PC-9 (cell line): ENCODE measurements around the gene IMMP2L. TPM values are rescaled to one million over a fixed set of nuclear protein-coding genes. Genes with fewer than 3 reads are reported as not detected.

Experiments
- BruUV-seq: library from RNA; stranded (reverse); fragments of 400-500 nt; replicated peaks from 2 replicates; lab custom pipeline; 2021; lab: Mats Ljungman, UMichigan
- CTCF ChIA-PET: fragments of 300-600 bp; sonication (Branson Sonifier 250); formaldehyde crosslinking; loops from one replicate; lab custom pipeline; 2022; ENCODE audit warnings: antibody characterized with exemption; lab: Charles Lee
- POLR2A ChIA-PET: fragments of 300-600 bp; sonication (Branson Sonifier 250); formaldehyde crosslinking; loops from one replicate; lab custom pipeline; 2022; ENCODE audit warnings: antibody characterized with exemption; ENCODE audit not compliant: unreplicated experiment; lab: Charles Lee
- DNase-seq, 2 experiments: peaks; one replicate each; pipeline versions ENCODE4 v3.0.0 to v3.0.0-alpha.2; 2015 to 2022; ENCODE audit warnings: mixed read lengths in 1 of 2
- H2AFZ ChIP-seq: fragments of 200-600 bp; sonication (generic); 2 replicates; pipeline ENCODE4 v1.8.1; 2017; ENCODE audit warnings: antibody characterized with exemption
- H3F3A ChIP-seq: fragments of 200-600 bp; sonication (generic); 2 replicates; pipeline ENCODE4 v1.8.1; 2017; ENCODE audit warnings: antibody characterized with exemption, mild to moderate bottlenecking, low read depth; ENCODE audit not compliant: insufficient read depth
- H3K27ac ChIP-seq: fragments of 200-600 bp; sonication (generic); 2 replicates; pipeline ENCODE4 v1.6.1; 2016; ENCODE audit warnings: mixed run types
- H3K27me3 ChIP-seq: fragments of 200-600 bp; sonication (generic); 2 replicates; pipeline ENCODE4 v1.6.1; 2016; ENCODE audit warnings: low read depth, mixed run types; ENCODE audit not compliant: insufficient read depth
- H3K36me3 ChIP-seq: fragments of 200-600 bp; sonication (generic); 2 replicates; pipeline ENCODE4 v1.6.1; 2016; ENCODE audit warnings: low read depth, mixed run types
- H3K4me1 ChIP-seq: fragments of 200-600 bp; sonication (generic); replicated peaks from 2 replicates; pipeline ENCODE4 v1.6.1; 2016; ENCODE audit warnings: mixed run types; ENCODE audit not compliant: insufficient read depth
- H3K4me2 ChIP-seq: fragments of 200-600 bp; sonication (generic); 2 replicates; pipeline ENCODE4 v1.6.1; 2017; ENCODE audit warnings: mixed run types
- H3K4me3 ChIP-seq: fragments of 200-600 bp; sonication (generic); 2 replicates; pipeline ENCODE4 v1.6.1; 2016; ENCODE audit warnings: mixed run types
- H3K79me2 ChIP-seq: fragments of 200-600 bp; sonication (generic); 2 replicates; pipeline ENCODE4 v1.6.1; 2017; ENCODE audit warnings: low read depth, mixed run types
- H3K9me2 ChIP-seq: fragments of 200-600 bp; sonication (generic); 2 replicates; pipeline ENCODE4 v1.8.1; 2017; ENCODE audit warnings: mild to moderate bottlenecking; ENCODE audit not compliant: insufficient read depth
- H3K9me3 ChIP-seq: fragments of 200-600 bp; sonication (generic); 2 replicates; pipeline ENCODE4 v1.8.1; 2016; ENCODE audit warnings: low read depth; ENCODE audit not compliant: insufficient read depth
- H4K20me1 ChIP-seq: fragments of 200-600 bp; sonication (generic); 2 replicates; pipeline ENCODE4 v1.8.1; 2017; ENCODE audit not compliant: insufficient read depth
- CTCF ChIP-seq: fragments of 200-600 bp; sonication (generic); conservative IDR thresholded peaks from 2 replicates; pipeline ENCODE4 v1.6.1; 2017; ENCODE audit warnings: mixed run types, antibody characterized with exemption, mild to moderate bottlenecking, moderate library complexity
- EZH2 ChIP-seq: fragments of 200-600 bp; sonication (generic); IDR thresholded peaks from 2 replicates; pipeline ENCODE4 v1.8.0; 2017; ENCODE audit warnings: antibody characterized with exemption, low read depth
- intact Hi-C: fragments of 100-400 bp; cut with micrococcal nuclease; formaldehyde crosslinking; loops from one replicate; pipeline ENCODE4 v1.10.0; 2022; ENCODE audit not compliant: unreplicated experiment
- total RNA-seq: library from RNA; stranded (reverse); gene quantifications from 2 replicates; pipeline ENCODE4 v1.2.3, GENCODE V29; 2021

Gene IMMP2L
- total RNA-seq, 1 experiment from 2014 or later: 40.5 TPM

GRCh38 chr7:111312966-111313365, 249.3 kb downstream of the IMMP2L start:
- Histone ChIP-seq H3K27ac (no peak overlapping the region), H3K9me3 (no peaks in the 10 kb centered on the region), H4K20me1 (no peaks in the 10 kb centered on the region), H3K4me2 (no peak overlapping the region), H3F3A (no peaks in the 10 kb centered on the region), H3K4me1 (no peaks in the 10 kb centered on the region), H3K79me2 (no peaks in the 10 kb centered on the region), H2AFZ (no peak overlapping the region), H3K9me2 (no peaks in the 10 kb centered on the region; the same call in 1 of the 2 replicates), H3K27me3 (no peaks in the 10 kb centered on the region), H3K36me3 (no peaks in the 10 kb centered on the region), H3K4me3 (no peak overlapping the region)
- intact Hi-C loops: no loop called here
- no peak for DNase-seq
- ChIA-PET CTCF (no interaction called here), POLR2A (interaction anchor here (0.6 kb wide), 2 partner anchors 35 to 1390 kb away, joined by 4 read pairs; no protein-coding TSS in a partner anchor)
- BruUV-seq: no TSS peak
- TF ChIP-seq CTCF (no peak), EZH2 (no peak)

- Histone ChIP-seq H3K27me3 (no peaks in the 10 kb centered on the region), H3K9me2 (no peaks in the 10 kb centered on the region; the same call in 1 of the 2 replicates), H3K4me3 (no peak overlapping the region), H2AFZ (no peak overlapping the region), H3K9me3 (no peaks in the 10 kb centered on the region), H3K27ac (no peak overlapping the region), H3K4me2 (no peak overlapping the region), H3K36me3 (no peaks in the 10 kb centered on the region), H4K20me1 (no peaks in the 10 kb centered on the region), H3K79me2 (no peaks in the 10 kb centered on the region), H3F3A (no peaks in the 10 kb centered on the region), H3K4me1 (no peaks in the 10 kb centered on the region)
- POLR2A ChIA-PET: no interaction called here
- BruUV-seq: no TSS peak
- intact Hi-C loops: no loop called here
- CTCF ChIA-PET: no interaction called here
- DNase-seq: no peak
- TF ChIP-seq EZH2 (no peak), CTCF (no peak)
These were observed 253.6 kb downstream of the IMMP2L start for GRCh38 chr7:111308691-111309090.

- TF ChIP-seq CTCF (no peak), EZH2 (no peak)
- Histone ChIP-seq H3K4me3 (no peak overlapping the region), H3K4me1 (no peaks in the 10 kb centered on the region), H3K9me3 (no peaks in the 10 kb centered on the region), H4K20me1 (no peaks in the 10 kb centered on the region), H3K9me2 (no peaks in the 10 kb centered on the region), H3K4me2 (no peak overlapping the region), H3K79me2 (no peaks in the 10 kb centered on the region), H2AFZ (no peak overlapping the region), H3K36me3 (no peaks in the 10 kb centered on the region), H3K27ac (no peak overlapping the region), H3K27me3 (no peaks in the 10 kb centered on the region), H3F3A (no peaks in the 10 kb centered on the region)
- intact Hi-C loops: no loop called here
- BruUV-seq: no TSS peak
- no peak for DNase-seq
- ChIA-PET POLR2A (interaction anchor here (0.7 kb wide), 1 partner anchor 1627 kb away, joined by 4 read pairs; no protein-coding TSS in a partner anchor), CTCF (no interaction called here)
These were observed 260.4 kb downstream of the IMMP2L start for GRCh38 chr7:111301891-111302290.
